Measurements from ENCODE around the gene RPS19.

RPS19 gene

DNA sequence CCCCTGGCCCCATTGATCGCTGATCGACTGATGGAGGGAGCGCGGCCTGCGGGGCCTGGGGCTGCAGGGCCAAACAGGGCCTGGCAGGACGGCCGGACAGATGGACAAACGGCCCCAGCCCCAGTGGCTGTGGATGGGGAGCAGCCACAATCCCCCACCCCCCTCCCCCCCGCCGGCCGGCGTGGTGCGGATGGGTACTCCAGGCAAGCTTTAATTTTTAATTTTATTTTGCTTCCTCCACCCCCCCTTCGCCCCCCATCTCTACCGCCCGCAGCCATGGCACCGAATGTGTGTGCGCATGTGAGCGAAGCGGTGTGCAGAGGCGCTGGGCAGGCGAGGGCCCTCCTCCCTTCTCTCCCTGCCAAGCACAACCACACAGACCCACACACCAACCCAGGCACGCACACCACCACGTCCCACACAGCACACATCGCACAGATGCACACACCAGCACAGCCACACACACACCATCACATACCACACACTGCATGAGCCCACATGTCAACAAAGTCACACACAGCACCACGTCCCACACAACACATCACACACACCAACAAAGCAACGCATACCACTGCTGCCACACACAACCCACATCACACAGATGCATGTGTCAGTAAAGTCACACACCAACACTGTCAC is 55.8 kb downstream of the RPS19 start:
- no peak for TF ChIP-seq EZH2 (IDR thresholded peaks at IDR 0.05; ENCODE audit: borderline replicate concordance, low read length)
- TF ChIP-seq, protein P1, sequence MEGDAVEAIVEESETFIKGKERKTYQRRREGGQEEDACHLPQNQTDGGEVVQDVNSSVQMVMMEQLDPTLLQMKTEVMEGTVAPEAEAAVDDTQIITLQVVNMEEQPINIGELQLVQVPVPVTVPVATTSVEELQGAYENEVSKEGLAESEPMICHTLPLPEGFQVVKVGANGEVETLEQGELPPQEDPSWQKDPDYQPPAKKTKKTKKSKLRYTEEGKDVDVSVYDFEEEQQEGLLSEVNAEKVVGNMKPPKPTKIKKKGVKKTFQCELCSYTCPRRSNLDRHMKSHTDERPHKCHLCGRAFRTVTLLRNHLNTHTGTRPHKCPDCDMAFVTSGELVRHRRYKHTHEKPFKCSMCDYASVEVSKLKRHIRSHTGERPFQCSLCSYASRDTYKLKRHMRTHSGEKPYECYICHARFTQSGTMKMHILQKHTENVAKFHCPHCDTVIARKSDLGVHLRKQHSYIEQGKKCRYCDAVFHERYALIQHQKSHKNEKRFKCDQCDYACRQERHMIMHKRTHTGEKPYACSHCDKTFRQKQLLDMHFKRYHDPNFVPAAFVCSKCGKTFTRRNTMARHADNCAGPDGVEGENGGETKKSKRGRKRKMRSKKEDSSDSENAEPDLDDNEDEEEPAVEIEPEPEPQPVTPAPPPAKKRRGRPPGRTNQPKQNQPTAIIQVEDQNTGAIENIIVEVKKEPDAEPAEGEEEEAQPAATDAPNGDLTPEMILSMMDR (IDR thresholded peaks at IDR 0.05; ENCODE audit: low read length): no peak
- Histone ChIP-seq H3K27ac (ENCODE audit: low read depth, low read length, poor library complexity, severe bottlenecking) (no peak overlapping the region), H3K4me2 (ENCODE audit: low read length) (no peak overlapping the region), H3K27me3 (ENCODE audit: insufficient read depth, low read length) (peaks cover 26% of the 10 kb centered on the region), H3K9me3 (ENCODE audit: low read length) (no peaks in the 10 kb centered on the region), H3K9ac (ENCODE audit: low read length) (no peak overlapping the region), H3K36me3 (ENCODE audit: insufficient read depth, low read length) (no peaks in the 10 kb centered on the region), H3F3A (ENCODE audit: insufficient read depth, low read length) (no peaks in the 10 kb centered on the region), H4K20me1 (ENCODE audit: insufficient read depth, low read length) (no peaks in the 10 kb centered on the region), H3K4me1 (ENCODE audit: insufficient read depth, low read length, severe bottlenecking) (no peaks in the 10 kb centered on the region), H2AFZ (ENCODE audit: low read length) (no peak overlapping the region), H3K4me3 (ENCODE audit: low read depth, low read length, poor library complexity, severe bottlenecking) (no peak overlapping the region), H3K79me2 (ENCODE audit: insufficient read depth, low read length) (no peaks in the 10 kb centered on the region), H3K9me2 (ENCODE audit: low read depth, low read length) (no peaks in the 10 kb centered on the region)

DNA sequence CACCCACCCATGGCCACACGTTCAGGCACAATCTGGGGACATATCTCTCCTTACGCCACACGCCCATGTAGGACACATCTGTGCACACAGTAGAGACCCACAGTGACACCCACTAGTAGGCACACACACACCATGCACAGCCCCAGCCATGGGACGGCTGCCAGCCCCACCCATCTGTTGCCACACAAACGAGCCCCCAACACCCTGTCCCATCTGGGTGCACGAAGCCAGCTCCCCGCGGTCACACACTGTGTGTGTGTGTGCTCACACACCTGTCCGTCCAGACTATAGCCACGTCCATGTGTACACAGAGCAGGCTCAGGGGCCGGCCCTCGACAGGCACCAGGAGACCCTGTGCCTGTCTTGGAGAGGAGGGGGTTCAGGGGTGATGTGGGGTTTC is 57.6 kb downstream of the RPS19 start:
- H3K9me2 ChIP-seq (ENCODE audit: low read depth, low read length): no peaks in the 10 kb centered on the region
- no peaks in the 10 kb centered on the region for H3F3A ChIP-seq (ENCODE audit: insufficient read depth, low read length)
- no peaks in the 10 kb centered on the region for H3K36me3 ChIP-seq (ENCODE audit: insufficient read depth, low read length)
- H4K20me1 ChIP-seq (ENCODE audit: insufficient read depth, low read length): no peaks in the 10 kb centered on the region
- peaks cover 13% of the 10 kb centered on the region for H3K27me3 ChIP-seq (ENCODE audit: insufficient read depth, low read length)
- H3K4me1 ChIP-seq (ENCODE audit: insufficient read depth, low read length, severe bottlenecking): no peaks in the 10 kb centered on the region
- no peak overlapping the region for H3K27ac ChIP-seq (ENCODE audit: low read depth, low read length, poor library complexity, severe bottlenecking)
- no peaks in the 10 kb centered on the region for H3K9me3 ChIP-seq (ENCODE audit: low read length)
- TF ChIP-seq, protein P1 (IDR thresholded peaks at IDR 0.05; ENCODE audit: low read length): no peak
- TF ChIP-seq EZH2 (IDR thresholded peaks at IDR 0.05; ENCODE audit: borderline replicate concordance, low read length): no peak
- no peak overlapping the region for H3K9ac ChIP-seq (ENCODE audit: low read length)
- H2AFZ ChIP-seq (ENCODE audit: low read length): no peak overlapping the region
- no peak overlapping the region for H3K4me3 ChIP-seq (ENCODE audit: low read depth, low read length, poor library complexity, severe bottlenecking)
- no peaks in the 10 kb centered on the region for H3K79me2 ChIP-seq (ENCODE audit: insufficient read depth, low read length)
- H3K4me2 ChIP-seq (ENCODE audit: low read length): no peak overlapping the region

DNA sequence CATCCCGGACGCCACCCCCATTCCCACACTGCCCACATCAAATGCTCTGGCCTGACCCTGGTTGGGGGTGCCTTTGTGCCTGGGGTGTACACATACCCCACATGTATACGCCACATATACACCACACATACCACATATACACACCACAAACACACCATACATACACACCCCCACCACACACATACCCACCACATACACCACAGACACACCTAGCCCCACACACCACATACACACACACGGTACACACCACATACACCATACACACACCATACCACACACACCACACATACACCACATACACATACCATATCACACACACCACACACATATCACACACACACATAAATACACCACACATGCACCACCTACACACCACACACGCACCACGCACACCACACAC is 58.0 kb downstream of the RPS19 start:
- Histone ChIP-seq H3K79me2 (ENCODE audit: insufficient read depth, low read length) (no peaks in the 10 kb centered on the region), H2AFZ (ENCODE audit: low read length) (no peak overlapping the region), H3K4me2 (ENCODE audit: low read length) (no peak overlapping the region), H4K20me1 (ENCODE audit: insufficient read depth, low read length) (no peaks in the 10 kb centered on the region), H3F3A (ENCODE audit: insufficient read depth, low read length) (no peaks in the 10 kb centered on the region), H3K9me3 (ENCODE audit: low read length) (no peaks in the 10 kb centered on the region), H3K4me3 (ENCODE audit: low read depth, low read length, poor library complexity, severe bottlenecking) (no peak overlapping the region), H3K27ac (ENCODE audit: low read depth, low read length, poor library complexity, severe bottlenecking) (no peak overlapping the region), H3K9me2 (ENCODE audit: low read depth, low read length) (no peaks in the 10 kb centered on the region), H3K4me1 (ENCODE audit: insufficient read depth, low read length, severe bottlenecking) (no peaks in the 10 kb centered on the region), H3K9ac (ENCODE audit: low read length) (no peak overlapping the region), H3K27me3 (ENCODE audit: insufficient read depth, low read length) (peaks cover 13% of the 10 kb centered on the region), H3K36me3 (ENCODE audit: insufficient read depth, low read length) (no peaks in the 10 kb centered on the region)
- TF ChIP-seq, protein P1 (IDR thresholded peaks at IDR 0.05; ENCODE audit: low read length): no peak
- TF ChIP-seq EZH2 (IDR thresholded peaks at IDR 0.05; ENCODE audit: borderline replicate concordance, low read length): no peak
